ENCODE measurements around the gene RSRC1. TPM values are rescaled to one million over a fixed set of nuclear protein-coding genes. Genes with fewer than 3 reads are reported as not detected.

RSRC1 gene
- total RNA-seq, 1 experiment from 2014 or later = 60.3 TPM

DNA sequence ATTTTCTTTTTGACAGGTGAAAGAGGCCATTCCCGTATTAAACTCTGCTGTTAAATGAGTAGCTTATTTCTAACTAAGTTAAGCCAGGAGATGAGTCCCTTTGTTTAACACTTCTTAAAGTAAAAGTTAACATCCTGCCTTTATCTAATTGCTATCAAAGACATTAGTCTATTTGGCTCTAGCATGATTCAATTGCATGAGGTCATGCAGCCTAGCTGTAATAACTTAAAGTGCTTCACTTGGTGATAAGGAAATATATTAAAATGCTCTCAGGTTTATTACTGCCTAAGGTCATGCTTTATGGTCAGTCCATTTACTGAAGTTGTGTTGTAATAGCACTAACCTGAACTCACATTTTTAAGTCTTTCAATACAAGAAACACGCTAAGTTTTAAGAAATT is 378.8 kb downstream of the RSRC1 start:
- Histone ChIP-seq H3F3A (ENCODE audit: insufficient read depth, low read depth) (no peaks in the 10 kb centered on the region), H3K27ac (no peak overlapping the region), H3K79me2 (ENCODE audit: low read depth) (no peaks in the 10 kb centered on the region), H4K20me1 (ENCODE audit: insufficient read depth) (no peaks in the 10 kb centered on the region), H3K9me3 (ENCODE audit: insufficient read depth, low read depth) (no peaks in the 10 kb centered on the region), H3K4me3 (no peak overlapping the region), H2AFZ (no peak overlapping the region), H3K9me2 (ENCODE audit: insufficient read depth) (no peaks in the 10 kb centered on the region), H3K4me2 (no peak overlapping the region), H3K4me1 (replicated peaks; ENCODE audit: insufficient read depth) (no peaks in the 10 kb centered on the region), H3K27me3 (ENCODE audit: insufficient read depth, low read depth) (no peaks in the 10 kb centered on the region), H3K36me3 (ENCODE audit: low read depth) (no peaks in the 10 kb centered on the region)
- intact Hi-C loops (cut with micrococcal nuclease; ENCODE audit: unreplicated experiment) = no loop called here
- DNase-seq = no peak
- BruUV-seq (replicated peaks) = no TSS peak
- TF ChIP-seq EZH2 (IDR thresholded peaks at IDR 0.05; ENCODE audit: low read depth) (no peak), CTCF (conservative IDR thresholded peaks at IDR 0.05) (no peak)
- ChIA-PET POLR2A (ENCODE audit: unreplicated experiment) (interaction anchor here (0.7 kb wide), 1 partner anchor 1048 kb away, joined by 5 read pairs; no protein-coding TSS in a partner anchor), CTCF (no interaction called here)

GRCh38 chr3:158489181-158489580 is 379.3 kb downstream of the RSRC1 start:
- Histone ChIP-seq H3K27me3 (ENCODE audit: insufficient read depth, low read depth) (no peaks in the 10 kb centered on the region), H4K20me1 (ENCODE audit: insufficient read depth) (no peaks in the 10 kb centered on the region), H3K27ac (no peak overlapping the region), H3K9me3 (ENCODE audit: insufficient read depth, low read depth) (no peaks in the 10 kb centered on the region), H3K36me3 (ENCODE audit: low read depth) (no peaks in the 10 kb centered on the region), H3K4me1 (replicated peaks; ENCODE audit: insufficient read depth) (no peaks in the 10 kb centered on the region), H3F3A (ENCODE audit: insufficient read depth, low read depth) (no peaks in the 10 kb centered on the region), H3K4me3 (no peak overlapping the region), H2AFZ (no peak overlapping the region), H3K4me2 (no peak overlapping the region), H3K9me2 (ENCODE audit: insufficient read depth) (no peaks in the 10 kb centered on the region), H3K79me2 (ENCODE audit: low read depth) (no peaks in the 10 kb centered on the region)
- POLR2A ChIA-PET (ENCODE audit: unreplicated experiment) = no interaction called here
- BruUV-seq (replicated peaks) = no TSS peak
- DNase-seq = no peak
- CTCF ChIA-PET = no interaction called here
- TF ChIP-seq EZH2 (IDR thresholded peaks at IDR 0.05; ENCODE audit: low read depth) = no peak
- no peak for TF ChIP-seq CTCF (conservative IDR thresholded peaks at IDR 0.05)
- intact Hi-C loops (cut with micrococcal nuclease; ENCODE audit: unreplicated experiment) = no loop called here

DNA sequence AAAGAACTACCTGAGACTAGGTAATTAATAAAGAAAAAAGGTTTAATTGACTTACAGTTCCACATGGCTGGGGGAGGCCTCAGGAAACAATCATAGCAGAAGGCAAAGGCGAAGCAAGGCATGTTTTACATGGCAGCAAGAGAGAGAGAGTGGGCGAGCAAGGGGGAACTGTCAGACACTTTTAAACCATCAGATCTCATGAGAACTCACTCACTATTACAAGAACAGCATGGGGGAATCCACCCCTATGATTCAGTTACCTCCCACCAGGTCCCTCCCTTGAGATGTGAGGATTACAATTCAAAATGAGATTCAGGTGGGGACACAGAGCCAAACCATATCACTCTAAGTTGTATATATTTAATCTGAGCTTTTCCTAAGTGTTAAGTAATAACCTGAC is 382.1 kb downstream of the RSRC1 start:
- CTCF ChIA-PET = no interaction called here

More for the DNA sequence above, 382.1 kb downstream of the RSRC1 start:
- Histone ChIP-seq H3K9me2 (ENCODE audit: insufficient read depth) (no peaks in the 10 kb centered on the region), H3K4me3 (no peak overlapping the region), H3K27me3 (ENCODE audit: insufficient read depth, low read depth) (no peaks in the 10 kb centered on the region), H3F3A (ENCODE audit: insufficient read depth, low read depth) (no peaks in the 10 kb centered on the region), H3K9me3 (ENCODE audit: insufficient read depth, low read depth) (no peaks in the 10 kb centered on the region), H3K27ac (no peak overlapping the region), H2AFZ (no peak overlapping the region), H3K4me1 (replicated peaks; ENCODE audit: insufficient read depth) (no peaks in the 10 kb centered on the region), H3K36me3 (ENCODE audit: low read depth) (no peaks in the 10 kb centered on the region), H3K79me2 (ENCODE audit: low read depth) (no peaks in the 10 kb centered on the region), H4K20me1 (ENCODE audit: insufficient read depth) (no peaks in the 10 kb centered on the region), H3K4me2 (no peak overlapping the region)
- POLR2A ChIA-PET (ENCODE audit: unreplicated experiment) = no interaction called here
- DNase-seq = no peak
- TF ChIP-seq CTCF (conservative IDR thresholded peaks at IDR 0.05) = no peak
- no peak for TF ChIP-seq EZH2 (IDR thresholded peaks at IDR 0.05; ENCODE audit: low read depth)
- no TSS peak for BruUV-seq (replicated peaks)
- intact Hi-C loops (cut with micrococcal nuclease; ENCODE audit: unreplicated experiment) = no loop called here

All from PC-9 (cell line).